Measurements from ENCODE around the gene CSF2.

The CSF2 gene

DNA sequence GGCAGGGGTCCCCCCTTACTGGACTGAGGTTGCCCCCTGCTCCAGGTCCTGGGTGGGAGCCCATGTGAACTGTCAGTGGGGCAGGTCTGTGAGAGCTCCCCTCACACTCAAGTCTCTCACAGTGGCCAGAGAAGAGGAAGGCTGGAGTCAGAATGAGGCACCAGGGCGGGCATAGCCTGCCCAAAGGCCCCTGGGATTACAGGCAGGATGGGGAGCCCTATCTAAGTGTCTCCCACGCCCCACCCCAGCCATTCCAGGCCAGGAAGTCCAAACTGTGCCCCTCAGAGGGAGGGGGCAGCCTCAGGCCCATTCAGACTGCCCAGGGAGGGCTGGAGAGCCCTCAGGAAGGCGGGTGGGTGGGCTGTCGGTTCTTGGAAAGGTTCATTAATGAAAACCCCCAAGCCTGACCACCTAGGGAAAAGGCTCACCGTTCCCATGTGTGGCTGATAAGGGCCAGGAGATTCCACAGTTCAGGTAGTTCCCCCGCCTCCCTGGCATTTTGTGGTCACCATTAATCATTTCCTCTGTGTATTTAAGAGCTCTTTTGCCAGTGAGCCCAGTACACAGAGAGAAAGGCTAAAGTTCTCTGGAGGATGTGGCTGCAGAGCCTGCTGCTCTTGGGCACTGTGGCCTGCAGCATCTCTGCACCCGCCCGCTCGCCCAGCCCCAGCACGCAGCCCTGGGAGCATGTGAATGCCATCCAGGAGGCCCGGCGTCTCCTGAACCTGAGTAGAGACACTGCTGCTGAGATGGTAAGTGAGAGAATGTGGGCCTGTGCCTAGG lies at the start of gene CSF2:
TSS of gene CSF2 (plus strand) at position 559 of the 783 bp plus-strand sequence. CDS start at position 594, 35 bp downstream.
- no peak for DNase-seq

- DNase-seq: no peak
These were observed 49.5 kb upstream of the CSF2 start for GRCh38 chr5:132024117-132024435.

DNA sequence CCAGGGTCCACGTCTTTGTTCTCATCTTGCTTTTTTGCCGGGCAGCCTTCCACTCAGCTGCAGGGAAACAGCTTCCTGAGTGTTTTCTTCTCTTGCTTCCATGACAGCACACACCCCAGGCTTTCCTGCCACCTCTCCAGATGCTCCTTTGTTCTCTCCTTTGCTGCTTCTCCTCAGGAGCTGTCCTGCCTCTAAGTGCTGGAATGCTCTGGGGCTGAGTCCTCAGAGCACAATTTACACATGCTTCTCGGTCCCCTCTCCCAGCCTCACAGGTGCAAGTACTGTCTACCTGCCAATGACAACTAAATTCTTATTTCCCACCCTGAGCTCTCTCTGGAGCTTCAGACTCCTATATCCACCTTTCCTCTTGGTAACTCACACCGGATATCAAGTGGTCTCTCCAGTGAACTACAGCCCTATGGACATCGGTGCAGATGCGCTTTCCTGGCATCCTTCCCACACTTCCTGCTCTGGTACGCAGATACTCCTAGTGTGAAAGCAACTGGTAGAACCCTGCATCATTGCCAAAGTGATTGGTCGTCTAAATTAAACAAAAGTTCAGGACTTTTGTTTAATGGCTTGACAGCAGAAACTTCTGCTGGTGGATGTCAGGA lies 48.7 kb upstream of the CSF2 start:
- no peak for DNase-seq

DNA sequence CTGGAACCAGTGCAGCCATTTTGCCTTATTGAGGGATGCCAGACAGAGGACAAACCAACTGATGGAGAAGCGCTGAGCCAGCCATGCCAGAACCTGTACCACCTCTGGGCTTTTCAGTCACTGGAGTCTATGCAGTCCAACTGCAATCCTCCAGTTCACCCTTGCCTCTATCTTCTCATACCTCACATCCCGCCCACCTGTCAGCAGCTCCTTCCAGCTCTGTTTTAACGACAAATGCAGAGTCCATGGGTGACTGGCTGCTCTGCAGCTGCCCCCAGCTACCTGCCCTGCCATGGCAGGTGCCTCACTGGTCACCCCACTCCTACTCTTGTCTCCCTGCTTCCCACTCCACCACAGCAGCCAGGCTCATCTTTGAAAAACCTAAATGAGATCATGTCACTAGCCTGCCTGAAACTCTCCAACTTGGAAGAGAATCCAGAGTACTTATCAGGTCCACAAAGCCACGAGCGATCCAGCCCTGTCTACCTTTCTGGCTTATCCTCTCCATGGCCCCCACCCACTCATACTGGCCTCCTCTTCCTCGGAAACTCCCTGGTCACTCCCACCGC lies 48.1 kb upstream of the CSF2 start:
- no peak for DNase-seq

GRCh38 chr5:132026516-132027008 lies 47.0 kb upstream of the CSF2 start:
- DNase-seq: no peak

DNA sequence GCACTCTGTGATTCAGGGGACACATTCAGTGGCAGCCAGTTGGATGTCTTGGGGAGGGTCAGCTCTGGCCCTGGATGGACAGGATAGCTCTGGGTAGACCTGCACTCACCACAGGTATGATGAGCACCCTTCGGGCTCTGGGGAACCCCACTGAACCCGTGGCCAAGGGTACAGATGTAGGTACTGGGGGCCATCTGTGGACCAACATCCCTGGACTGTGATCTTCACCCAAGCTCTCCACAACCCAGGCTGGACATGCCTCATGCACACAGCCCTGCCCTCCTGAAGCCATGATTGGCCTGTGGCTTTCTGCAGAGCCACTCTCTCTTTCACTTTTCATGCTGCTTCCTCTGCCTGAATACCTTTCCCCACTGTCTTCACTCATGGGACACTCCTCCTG lies 46.6 kb upstream of the CSF2 start:
- DNase-seq: no peak

DNA sequence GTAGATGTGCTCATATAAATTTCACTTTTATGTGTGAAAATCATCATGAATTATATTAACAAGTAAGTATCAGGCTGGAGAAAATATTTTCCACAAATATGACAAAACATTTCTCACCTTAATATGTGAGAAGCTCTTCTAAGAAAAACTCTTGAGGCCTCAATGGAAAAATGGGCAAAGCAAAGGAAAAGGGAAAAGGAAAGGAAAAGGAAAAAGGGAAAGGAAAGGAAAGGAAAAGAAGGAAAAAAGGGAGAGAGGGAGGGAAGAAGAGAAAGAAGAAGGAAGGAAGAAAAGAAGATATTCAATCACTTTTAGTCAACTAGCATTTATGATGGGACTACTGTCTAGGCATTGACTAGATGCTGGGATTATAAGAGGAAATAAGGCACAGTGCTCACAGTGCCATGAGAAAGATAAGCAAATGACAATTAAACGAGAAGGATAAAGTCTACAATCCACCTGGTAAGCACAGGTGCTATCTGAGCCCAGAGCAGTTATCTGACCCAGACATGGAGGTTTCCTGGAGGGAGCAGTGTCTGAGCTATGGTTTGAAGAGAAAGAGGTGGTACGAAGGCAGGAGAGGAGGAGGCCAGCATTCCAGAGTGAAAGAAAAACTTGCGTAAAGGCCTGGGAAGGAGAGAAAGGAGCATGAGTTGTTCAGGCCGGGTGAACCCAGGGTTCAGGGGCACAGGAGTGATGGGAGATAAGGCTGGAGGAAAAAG lies 43.8 kb upstream of the CSF2 start:
- DNase-seq: no peak

- DNase-seq: no peak
These were observed 43.0 kb upstream of the CSF2 start for GRCh38 chr5:132030610-132031009.

- no peak for DNase-seq
These were observed 41.4 kb upstream of the CSF2 start for GRCh38 chr5:132032196-132032595.

DNA sequence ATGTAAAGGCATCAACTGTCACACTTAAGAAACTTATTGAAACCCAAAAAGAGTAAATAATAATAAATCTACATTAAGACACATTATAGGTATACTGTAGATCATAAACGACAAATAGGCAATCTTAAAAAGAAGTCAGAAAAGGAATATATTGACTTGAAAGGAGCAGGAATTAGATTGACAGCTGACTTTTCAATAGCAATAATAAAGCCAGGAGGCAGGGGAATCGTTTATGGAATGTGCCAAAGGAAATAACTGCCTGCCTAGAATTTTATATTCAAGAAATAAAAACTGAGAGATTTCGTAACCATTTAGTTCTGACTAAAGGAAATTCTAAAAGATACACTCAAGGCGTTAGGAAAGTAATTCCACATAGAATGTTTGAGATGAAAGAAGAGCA lies 40.5 kb upstream of the CSF2 start:
- no peak for DNase-seq

GRCh38 chr5:132037353-132037752 lies 36.2 kb upstream of the CSF2 start:
- no peak for DNase-seq

DNA sequence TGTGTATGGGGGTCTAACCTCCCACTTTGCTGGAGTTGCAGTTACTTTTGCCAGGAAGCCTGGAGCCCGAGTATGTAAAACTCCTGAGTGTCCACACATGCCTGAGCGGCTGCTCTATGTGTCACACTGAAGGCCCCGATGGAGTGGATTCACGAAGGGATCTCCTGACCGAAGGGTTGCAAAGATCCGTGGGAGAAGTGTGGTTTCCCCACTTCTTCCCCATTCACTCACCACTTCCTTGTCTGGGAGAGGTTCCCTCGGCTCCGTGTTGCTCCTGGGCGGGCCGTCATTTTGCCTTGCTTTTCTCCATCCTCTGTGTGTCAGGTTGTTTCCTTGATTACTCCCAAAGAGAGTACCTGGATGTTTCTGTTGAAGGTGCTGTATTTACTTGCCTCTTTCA lies 29.4 kb upstream of the CSF2 start:
- DNase-seq: no peak

DNA sequence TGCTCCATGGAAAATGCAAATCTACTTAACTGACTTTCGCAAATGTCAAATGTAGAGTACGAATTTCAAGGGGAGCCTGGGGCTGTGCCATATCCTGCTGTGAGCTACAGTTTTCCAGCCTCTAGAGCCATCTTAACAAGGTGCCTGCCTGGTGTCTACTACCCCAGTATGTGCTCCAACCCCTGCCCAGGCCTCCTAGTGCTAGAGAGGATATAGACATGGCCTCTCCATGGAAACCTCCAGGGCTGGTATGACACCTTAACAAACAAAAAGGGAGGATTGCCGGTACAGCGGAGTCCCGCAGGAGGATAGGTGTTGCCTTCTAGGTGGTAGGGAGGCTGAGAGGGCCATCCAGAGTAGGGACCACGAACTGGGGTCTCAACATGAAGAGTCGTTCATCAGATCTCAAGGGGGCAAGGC lies 26.7 kb upstream of the CSF2 start:
- no peak for DNase-seq

DNA sequence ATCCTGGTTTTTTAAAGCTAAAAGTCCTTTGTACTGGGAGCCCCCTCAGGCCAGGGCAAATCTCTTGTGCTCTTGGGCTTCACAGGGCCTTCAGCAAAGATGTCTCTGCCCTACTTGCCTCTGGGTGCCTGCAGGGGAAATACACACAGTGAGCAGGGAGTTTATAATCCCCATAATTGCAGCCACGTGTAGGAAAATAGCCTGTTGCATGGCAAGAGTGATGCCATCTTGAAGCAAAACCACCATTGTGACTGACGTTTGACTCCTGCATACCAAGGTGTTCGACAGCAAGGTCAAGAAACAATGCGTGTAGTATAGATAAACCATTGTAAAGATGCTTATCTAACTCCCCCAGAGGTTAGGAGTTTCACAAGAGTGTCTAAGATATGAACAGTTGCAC lies 24.5 kb upstream of the CSF2 start:
- no peak for DNase-seq

GRCh38 chr5:132049559-132049958 lies 24.0 kb upstream of the CSF2 start:
- DNase-seq: no peak

DNA sequence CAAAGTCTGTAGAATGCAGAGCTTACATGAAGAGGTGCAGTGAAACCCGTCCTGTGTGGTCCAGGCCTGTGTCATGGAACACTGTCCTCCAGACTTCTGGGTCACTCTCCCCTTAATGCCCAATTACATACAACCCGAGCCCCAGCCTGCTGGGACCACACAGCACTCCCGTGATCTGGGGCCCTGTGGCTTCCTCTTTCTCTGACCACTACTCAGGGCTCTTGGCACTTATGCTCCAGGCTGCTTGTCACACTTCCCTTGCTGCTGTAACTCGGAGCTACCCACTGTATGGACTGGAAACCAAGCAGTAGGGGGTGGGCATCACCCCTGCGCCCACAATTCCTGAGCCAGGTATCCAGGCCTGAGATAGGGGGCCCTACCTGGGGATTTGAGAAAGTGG lies 23.5 kb upstream of the CSF2 start:
- DNase-seq: no peak

DNA sequence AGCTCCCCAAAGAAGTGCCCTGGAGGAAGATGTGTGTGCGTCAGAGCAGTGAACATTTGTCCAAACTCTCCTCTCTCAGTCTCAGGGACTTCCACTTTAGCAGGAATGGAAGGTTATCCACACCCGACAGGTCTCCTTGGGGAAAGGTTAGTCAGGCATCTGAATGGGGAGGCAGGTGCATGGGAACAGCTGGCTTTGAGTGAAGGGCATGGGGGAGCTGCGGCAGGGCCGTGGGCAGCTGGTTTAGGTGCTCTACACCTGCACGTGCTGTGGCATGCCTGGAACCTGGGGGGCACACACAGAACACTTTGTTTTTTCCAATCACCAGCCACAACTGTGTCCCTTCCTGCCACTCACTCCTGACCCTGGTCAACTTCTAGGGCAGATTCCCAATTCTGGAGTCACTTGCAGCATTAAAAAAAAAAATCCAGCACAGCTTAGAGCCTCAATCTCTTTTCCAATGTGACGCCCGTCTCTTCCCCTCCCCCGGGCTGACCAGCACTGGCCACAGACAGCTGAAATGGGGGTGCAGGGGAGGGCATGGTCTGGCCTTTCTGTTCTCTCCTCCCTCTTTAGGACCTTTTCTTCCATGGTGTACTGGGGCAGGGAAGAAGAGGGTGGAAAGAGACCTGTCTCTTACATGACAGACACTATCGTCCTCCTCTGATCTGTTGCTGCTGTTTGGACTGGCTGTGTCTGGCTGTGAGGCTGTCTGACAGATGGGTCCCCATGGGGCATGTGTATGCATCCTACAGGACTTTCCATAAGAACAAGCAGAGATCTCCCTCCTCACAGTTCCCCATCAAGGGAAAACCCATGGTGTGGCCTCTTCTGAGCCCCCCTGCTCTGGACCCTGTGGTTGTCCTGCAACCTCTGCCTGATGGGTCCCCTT lies 22.7 kb upstream of the CSF2 start:
- DNase-seq: no peak

DNA sequence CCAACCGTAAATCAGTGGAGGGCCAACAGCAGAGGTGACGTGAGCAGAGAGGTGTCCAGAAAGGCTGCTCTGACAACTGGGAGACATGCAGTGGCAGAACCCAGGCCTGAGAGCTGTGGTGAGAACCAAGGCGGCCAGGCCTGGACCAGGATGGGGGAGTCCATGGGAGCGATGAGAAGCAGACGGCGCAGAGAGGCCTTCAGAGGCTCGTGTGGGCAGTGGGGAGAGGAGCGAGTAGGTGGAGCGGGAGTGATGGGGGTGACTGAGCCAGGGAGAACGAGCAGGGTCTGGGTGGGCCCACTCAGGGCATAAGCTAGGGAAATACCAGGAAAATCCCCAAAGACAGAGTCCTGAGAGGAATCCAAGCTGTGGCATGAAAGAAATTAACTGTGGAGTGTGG lies 21.1 kb upstream of the CSF2 start:
- DNase-seq: no peak

DNA sequence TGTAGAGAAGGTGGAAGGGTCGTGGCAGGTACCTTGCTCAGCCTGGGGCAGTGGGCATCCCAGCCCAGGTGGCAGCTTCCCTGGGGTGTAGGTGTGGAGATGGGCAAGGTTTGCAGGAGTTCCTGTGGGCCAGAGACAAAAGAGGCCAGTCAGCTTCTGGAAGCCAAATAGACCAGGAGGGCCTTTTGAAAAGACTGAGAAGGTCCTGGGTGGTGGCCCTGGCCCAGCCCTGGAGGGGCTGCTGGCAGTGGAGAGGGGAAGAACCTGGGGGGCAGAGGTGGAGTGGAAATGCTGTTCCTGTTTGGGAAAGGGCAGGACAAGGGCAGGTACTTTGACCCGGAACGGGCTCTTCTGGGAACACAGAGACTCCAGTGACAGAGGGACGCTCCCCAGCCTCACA lies 20.1 kb upstream of the CSF2 start:
- no peak for DNase-seq

GRCh38 chr5:132054031-132054696 lies 19.4 kb upstream of the CSF2 start:
- DNase-seq: no peak

DNA sequence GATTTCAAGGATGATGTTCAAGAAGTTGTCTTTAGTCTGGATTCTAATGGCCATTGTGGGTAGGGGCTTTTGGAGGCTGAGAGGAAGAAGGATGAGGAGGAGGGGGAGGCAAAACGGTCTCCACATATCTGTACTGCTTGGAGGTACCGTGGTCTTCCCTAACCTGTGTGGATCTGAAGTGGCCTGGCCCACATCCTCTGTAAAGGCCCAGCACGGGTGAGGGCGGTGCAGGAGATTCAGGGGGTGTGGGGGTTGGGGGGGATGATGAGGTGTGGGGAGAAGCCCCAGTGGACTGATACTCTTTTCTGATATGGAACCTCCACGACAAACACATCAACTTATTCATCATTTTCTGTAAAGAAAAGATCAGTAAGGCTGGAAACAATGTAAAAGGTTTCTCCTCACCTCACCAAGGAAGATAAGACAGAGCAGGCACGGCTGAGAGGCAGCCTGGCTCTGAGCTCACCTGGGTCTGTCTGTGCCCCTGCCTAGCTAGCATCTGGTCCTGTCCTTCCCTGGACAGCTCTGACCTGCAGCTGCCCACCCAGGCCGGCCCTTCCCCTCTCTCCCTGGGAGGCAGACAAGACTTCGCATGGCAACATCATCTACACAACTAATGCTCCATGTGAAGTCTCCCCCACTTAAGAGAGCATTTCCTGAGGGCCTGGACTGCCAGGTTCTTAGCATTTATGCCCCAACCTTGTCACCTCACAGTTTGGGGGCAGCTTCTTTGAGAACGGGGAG lies 18.7 kb upstream of the CSF2 start:
- no peak for DNase-seq

All from hematopoietic multipotent progenitor cell treated with erythropoietin and hydrocortisone succinate and interleukin-3 and kit ligand, for 8 days (in vitro differentiated cells).